Thyroid gland (tissue), 4 donors: Measurements from ENCODE around the gene ALCAM. TPM values are rescaled to one million over a fixed set of nuclear protein-coding genes. Genes with fewer than 3 reads are reported as not detected.

Experiments used
- DNase-seq, 2 donors: peaks; one replicate each; pipeline ENCODE4 v3.0.0-alpha.2; 2019
- H3K27ac ChIP-seq, 3 donors: fragments of 200-600 bp; sonication (generic); 1 replicate in 2 of 3; 2 replicates in 1 of 3; pipeline ENCODE4 v1.5.1; 2016 to 2019; ENCODE audit warnings: mild to moderate bottlenecking in 1 of 3, moderate library complexity in 1 of 3
- H3K27me3 ChIP-seq: fragments of 200-600 bp; sonication (generic); one replicate; pipeline ENCODE4 v1.5.1; 2019
- H3K36me3 ChIP-seq, 2 donors: fragments of 200-600 bp; sonication (generic); one replicate each; pipeline ENCODE4 v1.5.1; 2016 to 2019
- H3K4me1 ChIP-seq, 2 donors: fragments of 200-600 bp; sonication (generic); one replicate each; pipeline ENCODE4 v1.5.1; 2017 to 2019
- H3K4me3 ChIP-seq, 3 donors: fragments of 200-600 bp; sonication (generic); replicated peaks in 1 of 3; 1 replicate in 2 of 3; 2 replicates in 1 of 3; pipeline ENCODE4 v1.5.1; 2016; ENCODE audit warnings: mild to moderate bottlenecking in 1 of 3
- H3K9me3 ChIP-seq: fragments of 200-600 bp; sonication (generic); one replicate; pipeline ENCODE4 v1.5.1; 2017
- CTCF ChIP-seq, 6 experiments: fragments of 200-600 bp in 3 of 6; fragments of 450-650 bp in 3 of 6; sonication (generic) in 3 of 6; IDR thresholded peaks; one replicate each; pipeline ENCODE4 v1.5.1; 2016 to 2019; ENCODE audit warnings: antibody characterized with exemption in 6 of 6, mild to moderate bottlenecking in 2 of 6, inconsistent platforms in 1 of 6, moderate library complexity in 1 of 6
- POLR2A ChIP-seq, 2 donors: fragments of 450-650 bp; IDR thresholded peaks; one replicate each; pipeline ENCODE4 v1.6.1; 2017; ENCODE audit warnings: antibody characterized with exemption in 2 of 2, mild to moderate bottlenecking in 2 of 2, moderate library complexity in 1 of 2
- WGBS, 2 donors: methylation state at CpG; one replicate each; pipeline ENCODE4 v1.1.5; 2017; 5-methylcytosine and 5-hydroxymethylcytosine counted together
- intact Hi-C: fragments of 100-400 bp; cut with DNase I; formaldehyde crosslinking; loops from one replicate; pipeline ENCODE4 v1.15.1; 2023
- total RNA-seq, 4 donors: library from RNA; depleted of rRNA; stranded (reverse); fragments of >200 nt; gene quantifications; one replicate each; pipeline ENCODE4 v1.2.3, GENCODE V29; 2016

The ALCAM gene
- total RNA-seq, 4 donors from 2014 or later, result 86.5 to 129 (median 108) TPM

- Histone ChIP-seq H3K4me1 (no peaks in the 10 kb centered on the region), H3K9me3 (no peaks in the 10 kb centered on the region), H3K27me3 (no peaks in the 10 kb centered on the region), H3K4me3 (no peak overlapping the region), H3K36me3 (no peaks in the 10 kb centered on the region), H3K27ac (no peak overlapping the region)
- TF ChIP-seq CTCF (IDR thresholded peaks at IDR 0.05) (no peak), POLR2A (IDR thresholded peaks at IDR 0.05) (no peak)
- intact Hi-C loops, result no loop called here
- DNase-seq, result no peak
- 62 to 65% methylated on average over 4 of the region's 4 CpGs for WGBS, 2 donors
Observed at GRCh38 chr3:105414841-105415240, 48.1 kb downstream of the ALCAM start.

DNA sequence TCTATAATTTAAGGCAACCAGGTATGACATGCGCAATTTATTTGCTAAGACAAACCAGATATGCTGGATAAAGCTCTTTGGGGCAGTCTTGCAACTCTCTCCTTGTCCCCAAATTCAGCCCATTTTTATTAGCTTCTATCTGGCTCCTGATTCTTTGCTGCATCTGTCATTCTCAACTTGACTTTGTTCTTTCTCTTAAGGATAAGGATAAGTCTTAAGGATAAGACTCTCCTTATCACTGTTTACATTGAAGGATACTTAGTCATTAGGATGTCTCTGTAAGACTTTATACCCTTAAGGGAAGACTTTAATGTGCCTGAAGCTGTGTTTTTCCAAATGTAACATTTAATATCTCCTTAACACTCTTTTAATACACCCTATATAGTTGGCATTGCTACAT, 49.2 kb downstream of the ALCAM start:
- Histone ChIP-seq H3K27me3 (no peaks in the 10 kb centered on the region), H3K4me3 (no peak overlapping the region), H3K36me3 (no peaks in the 10 kb centered on the region), H3K9me3 (no peaks in the 10 kb centered on the region), H3K27ac (no peak overlapping the region), H3K4me1 (no peaks in the 10 kb centered on the region)
- intact Hi-C loops, result no loop called here
- DNase-seq, result no peak
- TF ChIP-seq POLR2A (IDR thresholded peaks at IDR 0.05) (no peak), CTCF (IDR thresholded peaks at IDR 0.05) (no peak)
- WGBS, 2 donors, result 92 to 100% methylated on average over 1 of the region's 1 CpG

GRCh38 chr3:105417525-105418289, 51.0 kb downstream of the ALCAM start:
- WGBS, 2 donors, result 93 to 94% methylated on average over 3 of the region's 3 CpGs
- DNase-seq, result no peak
- TF ChIP-seq CTCF (IDR thresholded peaks at IDR 0.05), result no peak
- TF ChIP-seq POLR2A (IDR thresholded peaks at IDR 0.05), result no peak
- intact Hi-C loops, result no loop called here
- Histone ChIP-seq H3K4me1 (no peaks in the 10 kb centered on the region), H3K27ac (no peak overlapping the region), H3K9me3 (no peaks in the 10 kb centered on the region), H3K27me3 (no peaks in the 10 kb centered on the region), H3K36me3 (no peaks in the 10 kb centered on the region), H3K4me3 (no peak overlapping the region)

GRCh38 chr3:105422645-105423044, 55.9 kb downstream of the ALCAM start:
- intact Hi-C loops, result no loop called here
- no peaks in the 10 kb centered on the region for H3K27me3 ChIP-seq
- 86 to 91% methylated on average over 2 of the region's 2 CpGs for WGBS, 2 donors
- no peak for TF ChIP-seq POLR2A (IDR thresholded peaks at IDR 0.05)
- no peak for TF ChIP-seq CTCF (IDR thresholded peaks at IDR 0.05)
- no peaks in the 10 kb centered on the region for H3K9me3 ChIP-seq
- DNase-seq, result no peak
- H3K27ac ChIP-seq, result no peak overlapping the region
- no peak overlapping the region for H3K4me3 ChIP-seq
- no peaks in the 10 kb centered on the region for H3K4me1 ChIP-seq
- no peaks in the 10 kb centered on the region for H3K36me3 ChIP-seq

DNA sequence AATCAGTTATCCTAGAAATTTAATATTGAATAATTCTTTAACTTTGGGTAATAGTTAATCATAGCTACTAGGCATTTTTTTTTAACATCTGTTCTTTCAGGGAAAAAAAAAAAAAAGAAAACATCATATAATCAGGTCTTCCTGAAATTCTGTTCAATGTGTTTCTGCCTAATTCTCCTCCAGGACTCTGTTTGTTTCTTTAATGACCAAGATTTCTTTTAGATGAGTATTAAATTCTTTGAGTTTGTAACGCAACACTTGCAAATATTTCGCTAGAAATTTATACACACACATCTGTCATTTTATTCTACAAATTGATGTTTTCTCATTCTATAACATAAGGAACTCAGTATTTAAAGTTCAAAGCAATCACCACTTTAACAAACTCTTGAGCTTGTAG, 56.7 kb downstream of the ALCAM start:
- H3K4me3 ChIP-seq, result no peak overlapping the region
- no peaks in the 10 kb centered on the region for H3K36me3 ChIP-seq
- H3K27ac ChIP-seq, result no peak overlapping the region
- no peaks in the 10 kb centered on the region for H3K4me1 ChIP-seq
- 97 to 98% methylated on average over 2 of the region's 2 CpGs for WGBS, 2 donors
- intact Hi-C loops, result no loop called here
- no peak for DNase-seq
- H3K9me3 ChIP-seq, result no peaks in the 10 kb centered on the region
- H3K27me3 ChIP-seq, result no peaks in the 10 kb centered on the region
- no peak for TF ChIP-seq POLR2A (IDR thresholded peaks at IDR 0.05)
- TF ChIP-seq CTCF (IDR thresholded peaks at IDR 0.05), result no peak
